ENCODE measurements around the gene ANKRD2.
"Not testable (repeated sequence)": the region's sequence is repeated elsewhere in the genome, so short reads cannot be mapped to it uniquely, and the experiment has no call there.

ANKRD2 gene

GRCh38 chr10:97574374-97575126 is 2.0 kb downstream of the ANKRD2 start:
- no peak for DNase-seq

DNA sequence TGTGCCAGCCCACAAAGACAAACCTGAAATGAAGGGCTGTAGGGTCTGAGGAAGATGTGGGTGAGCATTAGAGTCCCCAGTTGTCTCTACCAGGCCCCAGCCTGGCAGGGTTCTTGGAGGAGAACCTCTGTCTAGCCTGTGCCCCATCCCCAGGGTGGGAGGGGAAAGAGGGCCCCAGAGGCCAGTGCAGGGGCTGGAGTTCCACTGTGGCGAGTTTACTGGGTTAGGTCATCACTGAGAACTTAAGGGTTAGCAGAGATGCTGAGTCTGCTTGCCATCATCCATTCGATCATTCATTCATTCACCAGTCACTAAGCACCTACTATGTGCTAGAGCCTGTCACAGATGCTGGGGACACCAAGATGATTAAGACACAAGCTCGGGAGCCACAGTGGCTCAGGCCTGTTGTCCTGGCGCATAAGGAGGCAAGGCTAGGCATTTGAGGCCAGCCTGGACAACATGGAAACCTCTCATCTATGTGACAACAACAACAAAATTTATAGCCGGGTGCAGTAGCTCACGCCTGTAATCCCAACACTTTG is 2.6 kb downstream of the ANKRD2 start:
- DNase-seq, result no peak

DNA sequence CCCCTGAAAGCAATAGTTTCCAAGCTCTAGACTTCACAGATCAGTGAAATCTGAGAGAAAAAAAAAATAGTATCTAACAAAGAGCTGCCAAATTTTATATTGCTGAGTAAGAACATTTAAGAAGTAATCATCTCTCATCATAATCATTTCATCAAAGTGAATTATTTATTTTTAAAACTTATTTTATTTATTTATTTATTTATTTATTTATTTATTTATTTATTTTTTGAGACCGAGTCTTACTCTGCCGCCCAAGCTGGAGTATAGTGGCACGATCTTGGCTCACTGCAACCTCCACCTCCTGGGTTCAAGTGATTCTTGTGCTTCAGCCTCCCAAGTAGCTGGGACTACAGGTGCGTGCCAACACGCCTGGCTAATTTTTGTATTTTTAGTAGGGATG is 3.9 kb downstream of the ANKRD2 start:
- DNase-seq, result not testable (repeated sequence)

- DNase-seq, result no peak
Measured at GRCh38 chr10:97577701-97578100, 5.1 kb downstream of the ANKRD2 start.

DNA sequence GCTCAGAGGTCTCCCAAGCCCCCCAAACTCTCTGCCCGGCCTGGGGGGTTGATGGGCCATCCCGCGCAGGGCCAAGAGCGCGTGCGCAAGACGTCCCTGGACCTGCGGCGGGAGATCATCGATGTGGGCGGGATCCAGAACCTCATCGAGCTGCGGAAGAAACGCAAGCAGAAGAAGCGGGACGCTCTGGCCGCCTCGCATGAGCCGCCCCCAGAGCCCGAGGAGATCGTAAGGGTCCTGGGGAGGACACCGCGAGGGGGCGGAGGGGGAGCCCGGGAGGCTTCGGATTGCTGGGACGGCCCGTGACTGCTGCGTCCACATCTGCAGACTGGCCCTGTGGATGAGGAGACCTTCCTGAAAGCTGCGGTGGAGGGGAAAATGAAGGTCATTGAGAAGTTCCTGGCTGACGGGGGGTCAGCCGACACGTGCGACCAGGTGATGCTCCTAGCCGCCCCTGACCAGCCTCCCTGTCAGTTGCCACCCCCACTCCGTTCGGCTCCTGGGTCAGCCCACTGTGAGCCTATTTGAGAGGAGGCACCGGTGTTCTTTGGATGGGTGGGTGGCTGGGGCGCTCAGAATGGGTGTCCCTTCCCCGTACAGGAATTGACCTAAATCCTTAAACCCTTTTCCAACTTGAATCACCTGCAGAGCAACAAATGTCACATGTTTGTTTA is 5.7 kb downstream of the ANKRD2 start:
- DNase-seq, result no peak

DNA sequence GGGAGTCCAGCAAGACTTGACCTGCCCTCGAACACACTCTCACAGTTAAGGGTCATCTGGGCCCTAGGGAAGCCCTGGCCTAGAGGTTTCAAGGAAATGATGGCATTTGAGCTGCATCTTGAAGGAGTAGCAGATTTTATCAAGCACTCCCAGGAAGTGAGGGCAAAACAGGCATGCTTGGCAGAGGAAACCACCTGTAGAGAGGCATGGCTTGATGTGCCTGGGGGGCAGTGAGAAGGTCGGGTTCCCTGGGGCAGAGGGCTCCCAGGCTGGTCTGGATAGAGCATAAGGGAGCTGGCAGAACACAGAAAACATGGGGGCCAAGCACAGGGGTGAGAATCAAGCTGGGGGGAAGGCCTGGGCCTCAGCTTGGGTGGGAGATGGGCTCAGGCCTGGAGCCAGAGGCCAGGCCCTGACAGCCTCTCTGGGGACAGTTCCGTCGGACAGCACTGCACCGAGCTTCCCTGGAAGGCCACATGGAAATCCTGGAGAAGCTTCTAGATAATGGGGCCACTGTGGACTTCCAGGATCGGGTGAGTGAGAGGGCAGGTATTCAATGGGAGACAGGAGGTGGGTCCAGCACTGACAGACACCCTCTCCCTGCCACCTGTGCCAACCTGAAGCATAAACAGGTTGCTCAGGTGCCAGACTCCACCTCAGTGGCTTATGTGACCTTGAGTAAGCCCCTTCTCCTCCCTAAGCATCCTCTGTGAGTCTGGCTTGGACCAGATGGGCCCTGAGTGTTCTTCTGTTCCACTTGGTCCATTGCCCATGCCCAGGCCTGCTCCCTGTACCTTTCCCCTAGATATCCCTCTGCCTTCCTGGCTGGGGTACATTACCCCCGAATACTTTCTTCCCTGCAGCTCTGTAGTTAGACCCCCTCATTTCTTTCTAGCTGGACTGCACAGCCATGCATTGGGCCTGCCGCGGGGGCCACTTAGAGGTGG is 8.1 kb downstream of the ANKRD2 start:
- no peak for DNase-seq

DNA sequence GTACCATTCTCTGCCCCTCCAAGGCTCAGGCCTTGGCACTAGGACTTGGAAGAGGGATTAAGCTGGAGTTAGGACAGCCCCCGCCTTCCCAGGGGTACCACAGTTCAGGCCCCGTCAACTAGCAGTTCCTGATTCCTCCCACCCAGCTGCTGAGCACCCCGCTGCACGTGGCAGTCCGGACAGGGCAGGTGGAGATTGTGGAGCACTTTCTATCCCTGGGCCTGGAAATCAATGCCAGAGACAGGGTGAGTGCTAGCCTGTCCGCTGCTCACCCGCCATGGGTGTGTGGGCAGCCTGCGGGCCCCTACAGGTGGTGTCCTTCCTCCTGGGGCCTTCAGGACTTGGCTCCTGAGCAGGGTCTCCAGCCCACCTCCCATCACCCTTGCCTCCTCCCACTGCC is 9.6 kb downstream of the ANKRD2 start:
- no peak for DNase-seq

- DNase-seq, result no peak
Measured at GRCh38 chr10:97583476-97583875, 10.9 kb downstream of the ANKRD2 start.

- DNase-seq, result no peak
Measured at GRCh38 chr10:97584060-97584797, 11.7 kb downstream of the ANKRD2 start, which contains the start of gene HOGA1. Gene HOGA1, plus strand, starts transcription at chr10:97584389. Its CDS starts 315 bp downstream, at chr10:97584704.

DNA sequence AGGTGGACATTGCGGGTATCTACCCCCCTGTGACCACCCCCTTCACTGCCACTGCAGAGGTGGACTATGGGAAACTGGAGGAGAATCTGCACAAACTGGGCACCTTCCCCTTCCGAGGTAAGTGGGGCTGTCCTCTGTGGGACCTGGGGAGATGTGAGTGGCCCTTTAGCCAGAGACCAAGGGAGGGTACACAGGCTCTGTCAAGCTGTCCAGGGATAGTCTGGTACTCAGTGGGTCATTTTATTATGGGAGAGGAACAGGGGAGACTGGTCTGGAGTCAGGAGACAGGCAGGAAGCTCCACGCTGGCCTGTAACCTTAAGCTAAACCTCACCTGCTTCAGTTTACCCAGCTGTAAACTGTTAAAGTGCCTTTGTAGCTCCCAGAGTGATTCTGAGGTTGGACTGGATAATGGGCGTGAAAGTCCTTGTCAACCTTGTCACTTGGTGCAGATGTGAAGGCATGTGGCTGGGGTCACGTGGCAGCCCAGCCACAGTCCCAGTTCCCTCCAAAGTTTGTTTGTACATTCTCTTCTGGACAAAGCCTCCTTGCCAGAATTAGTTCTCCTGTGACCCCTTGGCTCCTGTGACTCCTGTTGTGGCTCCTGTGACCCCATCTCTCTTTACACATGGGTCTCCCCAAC is 12.3 kb downstream of the ANKRD2 start:
- DNase-seq, result no peak

DNA sequence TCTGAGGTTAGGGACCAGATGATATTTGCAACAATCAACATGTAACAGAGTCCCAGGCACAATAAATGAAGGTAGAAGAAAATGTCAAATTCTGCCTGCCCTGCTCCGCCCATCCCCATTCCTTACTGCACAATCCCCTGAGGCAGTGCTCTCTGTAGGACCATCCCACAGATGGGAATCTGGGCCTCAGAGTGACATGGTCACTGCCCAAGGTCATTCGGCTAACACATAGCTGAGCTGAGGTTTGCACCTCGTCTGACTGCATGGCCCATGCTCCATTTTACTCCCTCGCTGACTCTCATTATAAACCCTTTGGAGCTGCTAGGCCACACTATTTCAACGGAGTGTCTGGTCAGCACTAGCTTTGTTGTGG is 12.8 kb downstream of the ANKRD2 start:
- no peak for DNase-seq

DNA sequence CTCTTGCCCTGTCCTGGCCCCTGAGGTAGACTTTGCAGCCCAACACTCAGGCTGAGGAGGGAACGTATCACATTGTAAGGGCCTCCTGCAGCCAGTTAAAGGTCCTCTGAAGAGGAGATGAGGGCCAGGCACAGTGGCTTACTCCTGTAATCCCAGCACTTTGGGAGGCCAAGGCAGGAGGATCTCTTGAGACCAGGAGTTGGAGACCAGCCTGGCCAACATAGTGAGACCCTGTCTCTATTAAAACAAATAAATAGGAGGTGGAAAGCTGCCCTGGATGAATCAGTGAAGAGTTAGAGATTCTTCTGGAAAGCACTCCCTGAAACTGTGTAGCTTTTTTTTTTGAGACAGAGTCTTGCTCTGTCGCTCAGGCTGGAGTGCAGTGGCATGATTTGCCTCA is 14.6 kb downstream of the ANKRD2 start:
- DNase-seq, result no peak

DNA sequence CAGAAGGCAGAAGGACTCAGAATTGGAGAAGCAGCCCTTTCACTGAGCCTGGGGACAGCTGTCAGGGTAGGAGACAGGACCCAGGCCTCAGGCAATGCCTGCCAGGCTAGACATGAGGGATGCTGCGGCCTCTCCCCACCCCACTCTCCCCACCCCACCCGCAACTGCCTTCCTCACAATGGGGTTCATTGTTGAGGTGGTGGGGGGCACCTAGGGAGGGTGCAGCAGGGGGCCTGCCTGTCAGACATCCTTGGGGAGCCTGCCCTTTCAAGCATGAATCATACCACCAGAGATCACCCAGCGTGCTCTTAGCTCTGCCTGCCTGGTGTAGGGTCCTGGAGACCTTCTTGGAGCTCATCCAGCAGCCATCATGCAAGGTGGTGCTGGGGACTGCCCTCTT is 16.9 kb downstream of the ANKRD2 start, which contains the start of gene C10orf62:
C10orf62 (plus strand) TSS at position 243 of the 400 bp plus-strand sequence. CDS start 177 bp downstream, outside the sequence.
- no peak for DNase-seq

DNA sequence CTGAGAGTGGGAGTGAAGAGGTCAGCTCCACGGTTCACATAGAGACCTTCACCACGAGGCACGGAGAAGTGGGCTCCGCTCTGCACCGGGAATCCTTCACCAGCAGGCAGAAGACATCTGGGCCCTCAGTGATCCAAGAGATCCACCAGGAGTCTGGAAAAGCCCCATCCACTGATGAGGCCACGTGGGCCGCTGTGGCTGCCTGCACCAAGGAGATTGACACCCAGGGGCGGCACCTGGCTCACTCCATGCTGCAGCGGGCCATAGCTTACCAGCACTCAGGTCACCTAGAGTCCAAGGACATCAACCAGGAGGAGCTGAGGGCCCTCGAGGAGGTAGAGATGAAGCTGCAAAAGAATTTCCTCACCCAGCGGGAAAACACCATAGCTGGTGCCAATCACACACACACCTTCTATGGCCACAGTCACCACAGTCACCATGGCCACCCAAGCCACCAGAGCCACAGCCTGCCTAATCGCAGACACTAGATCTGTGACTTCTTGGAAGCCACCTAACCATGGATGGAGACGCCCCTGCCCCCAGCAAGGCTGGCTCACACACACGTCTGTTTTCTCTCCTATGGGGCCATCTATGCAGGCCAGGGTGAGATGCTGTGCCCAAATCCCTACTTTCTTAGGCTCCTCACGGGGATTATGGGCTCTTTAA is 17.6 kb downstream of the ANKRD2 start:
- no peak for DNase-seq

- no peak for DNase-seq
Measured at GRCh38 chr10:97590748-97591495, 18.3 kb downstream of the ANKRD2 start.

DNA sequence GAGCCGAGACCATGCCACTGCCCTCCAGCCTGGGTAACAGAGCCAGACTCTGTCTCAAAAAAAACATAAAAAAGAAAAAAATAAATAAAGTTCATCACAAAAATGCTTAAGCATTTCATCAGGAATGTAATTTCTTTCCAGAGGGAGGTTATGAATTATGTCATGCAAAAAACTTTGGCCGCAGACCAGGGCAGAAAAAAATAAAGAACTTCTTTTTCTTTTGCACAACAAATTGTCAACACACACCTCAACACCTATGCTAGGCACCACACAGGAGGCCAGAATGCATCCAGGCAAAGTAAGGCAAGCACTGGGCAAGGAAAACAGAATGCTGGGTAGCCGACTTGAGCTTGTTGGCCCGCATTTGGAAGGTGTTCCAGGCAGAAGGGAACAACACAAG is 20.8 kb downstream of the ANKRD2 start:
- no peak for DNase-seq

DNA sequence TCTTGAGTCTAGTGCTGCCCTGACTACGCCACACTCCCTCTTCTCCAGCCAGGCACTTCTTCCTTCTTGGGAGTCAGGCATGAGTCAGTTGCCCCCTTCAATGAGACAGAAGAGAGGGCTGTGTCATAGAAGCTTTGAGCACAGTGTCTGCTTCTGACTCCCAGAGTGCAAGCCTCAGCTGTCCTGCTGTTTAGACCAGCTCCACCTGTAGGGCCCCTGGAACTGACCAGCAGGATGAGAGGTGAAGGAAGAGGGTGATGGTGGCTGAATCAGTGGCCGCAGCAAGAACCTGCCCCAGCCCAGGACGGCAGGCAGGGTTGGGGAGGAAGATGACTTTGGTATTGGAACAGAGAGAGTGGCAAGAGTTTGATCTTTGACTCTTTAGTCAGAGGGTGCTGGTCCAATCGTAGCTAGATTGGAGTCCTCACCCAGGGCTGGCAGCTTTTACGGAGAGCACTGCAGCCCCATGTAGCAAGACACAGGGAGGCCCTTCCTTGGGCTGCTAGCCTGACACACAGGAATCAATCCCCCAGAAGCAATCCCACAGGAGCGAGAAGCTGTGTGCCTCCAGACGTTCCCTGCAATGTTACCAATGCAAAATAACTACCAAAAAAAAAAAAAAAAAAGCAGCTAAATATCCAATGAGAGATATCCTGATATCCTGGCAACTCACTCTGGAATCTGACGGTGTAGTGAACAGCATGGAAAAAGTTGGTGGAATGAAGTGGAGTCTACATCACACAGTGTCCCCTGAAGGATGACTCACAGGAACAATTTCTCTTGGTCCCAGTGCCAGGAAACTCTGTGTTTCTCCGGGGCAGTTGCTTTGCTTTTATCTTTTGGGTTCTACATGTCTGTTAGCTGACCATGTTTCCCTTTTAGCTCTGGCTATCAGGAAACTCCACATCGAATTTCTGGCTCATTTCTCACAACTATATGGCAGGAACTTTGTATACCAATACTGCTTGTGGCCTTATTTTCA is 23.8 kb downstream of the ANKRD2 start:
- no peak for DNase-seq

GRCh38 chr10:97597778-97598177 is 25.2 kb downstream of the ANKRD2 start:
- no peak for DNase-seq
